GM19324 (cell line): ENCODE results near the gene ACAN.

ENCODE experiments used
- ATAC-seq: cut with Tn5 transposase; IDR thresholded peaks from one replicate; pipeline ENCODE4 v1.9.1; 2021; ENCODE audit warnings: mild to moderate bottlenecking, moderate library complexity; ENCODE audit not compliant: unreplicated experiment, low FRiP score

ACAN gene

GRCh38 chr15:88803241-88803919 lies at the start of gene ACAN:
Gene ACAN (plus strand): TSS chr15:88803436. CDS start chr15:88836207, 32,771 bp downstream.
- no peak for ATAC-seq

GRCh38 chr15:88756521-88756920 lies 46.7 kb upstream of the ACAN start:
- no peak for ATAC-seq

- ATAC-seq, result no peak
Observed at GRCh38 chr15:88756921-88757320, 46.3 kb upstream of the ACAN start.

GRCh38 chr15:88759872-88760271 lies 43.4 kb upstream of the ACAN start:
- ATAC-seq, result no peak

- ATAC-seq, result no peak
Observed at GRCh38 chr15:88764448-88764847, 38.8 kb upstream of the ACAN start.

GRCh38 chr15:88765212-88765611 lies 38.0 kb upstream of the ACAN start:
- ATAC-seq, result no peak

GRCh38 chr15:88769161-88769971 lies 33.9 kb upstream of the ACAN start:
- no peak for ATAC-seq

- ATAC-seq, result no peak
Observed at GRCh38 chr15:88775776-88776175, 27.5 kb upstream of the ACAN start.

GRCh38 chr15:88776646-88777045 lies 26.6 kb upstream of the ACAN start:
- no peak for ATAC-seq

GRCh38 chr15:88779944-88780343 lies 23.3 kb upstream of the ACAN start:
- ATAC-seq, result no peak

- ATAC-seq, result no peak
Observed at GRCh38 chr15:88782465-88782864, 20.8 kb upstream of the ACAN start.

GRCh38 chr15:88785217-88785616 lies 18.0 kb upstream of the ACAN start:
- no peak for ATAC-seq

GRCh38 chr15:88788036-88788435 lies 15.2 kb upstream of the ACAN start:
- no peak for ATAC-seq

- ATAC-seq, result no peak
Observed at GRCh38 chr15:88788816-88789215, 14.4 kb upstream of the ACAN start.

- no peak for ATAC-seq
Observed at GRCh38 chr15:88790486-88790885, 12.8 kb upstream of the ACAN start.

GRCh38 chr15:88791637-88792036 lies 11.6 kb upstream of the ACAN start:
- no peak for ATAC-seq

- ATAC-seq, result no peak
Observed at GRCh38 chr15:88792342-88793282, 10.6 kb upstream of the ACAN start.

GRCh38 chr15:88794001-88794400 lies 9.2 kb upstream of the ACAN start:
- ATAC-seq, result no peak

- ATAC-seq, result no peak
Observed at GRCh38 chr15:88797663-88798339, 5.4 kb upstream of the ACAN start.

GRCh38 chr15:88799341-88799740 lies 3.9 kb upstream of the ACAN start:
- no peak for ATAC-seq
